HG02759 (cell line): ENCODE data around the gene DYSF.

ENCODE experiments used
- ATAC-seq: cut with Tn5 transposase; IDR thresholded peaks from one replicate; pipeline ENCODE4 v1.9.1; 2021; ENCODE audit warnings: mild to moderate bottlenecking, moderate library complexity; ENCODE audit not compliant: unreplicated experiment

The DYSF gene

DNA sequence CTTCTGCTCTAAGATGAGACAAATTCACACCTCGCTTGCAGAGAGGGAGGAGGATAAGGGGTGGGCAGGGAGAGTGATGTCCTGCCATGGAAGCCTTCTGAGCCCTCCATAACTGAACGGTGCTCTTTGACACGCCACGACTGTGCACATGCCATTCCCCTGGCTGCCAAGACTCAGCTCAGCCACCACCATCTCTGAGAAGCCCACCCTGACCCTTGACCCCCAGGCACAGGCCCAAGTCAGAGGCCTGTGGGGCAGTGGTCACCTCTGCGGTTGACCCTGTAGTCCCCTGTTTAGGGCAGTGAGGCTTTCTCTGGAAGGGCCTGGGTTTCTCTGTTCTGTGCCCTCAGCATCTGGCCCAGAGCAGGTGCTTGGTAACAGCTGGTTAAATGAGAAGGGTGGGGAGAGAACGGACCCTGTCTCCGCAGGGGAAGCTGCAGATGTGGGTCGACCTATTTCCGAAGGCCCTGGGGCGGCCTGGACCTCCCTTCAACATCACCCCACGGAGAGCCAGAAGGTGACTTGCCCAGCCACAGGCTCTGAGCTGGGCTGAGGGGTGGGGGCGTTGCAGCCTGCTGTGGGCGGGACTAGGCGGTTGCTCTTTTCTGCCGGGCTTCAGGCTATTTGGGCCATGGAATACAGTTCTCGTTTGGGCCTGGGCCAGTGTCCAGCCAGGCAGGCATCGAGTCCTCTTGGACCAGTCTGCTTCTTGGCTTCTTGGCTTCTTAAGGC is 215.1 kb downstream of the DYSF start:
- ATAC-seq: no peak

DNA sequence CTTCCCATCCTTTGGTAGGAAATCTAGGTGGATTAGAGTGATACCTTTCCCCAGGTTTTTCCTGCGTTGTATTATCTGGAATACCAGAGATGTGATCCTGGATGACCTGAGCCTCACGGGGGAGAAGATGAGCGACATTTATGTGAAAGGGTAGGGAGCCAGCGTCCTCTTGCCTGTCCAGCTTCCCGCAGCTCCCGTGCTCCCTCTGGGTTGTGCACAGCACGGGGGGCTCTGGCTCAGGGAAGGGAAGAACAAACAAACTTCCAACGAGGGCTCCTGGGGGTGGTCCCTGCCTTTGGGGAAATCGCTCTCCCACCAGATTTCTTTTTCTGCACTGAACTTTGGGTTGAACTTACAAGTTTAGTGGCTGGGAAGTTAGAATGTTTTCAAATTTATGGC is 215.7 kb downstream of the DYSF start:
- ATAC-seq: no peak

DNA sequence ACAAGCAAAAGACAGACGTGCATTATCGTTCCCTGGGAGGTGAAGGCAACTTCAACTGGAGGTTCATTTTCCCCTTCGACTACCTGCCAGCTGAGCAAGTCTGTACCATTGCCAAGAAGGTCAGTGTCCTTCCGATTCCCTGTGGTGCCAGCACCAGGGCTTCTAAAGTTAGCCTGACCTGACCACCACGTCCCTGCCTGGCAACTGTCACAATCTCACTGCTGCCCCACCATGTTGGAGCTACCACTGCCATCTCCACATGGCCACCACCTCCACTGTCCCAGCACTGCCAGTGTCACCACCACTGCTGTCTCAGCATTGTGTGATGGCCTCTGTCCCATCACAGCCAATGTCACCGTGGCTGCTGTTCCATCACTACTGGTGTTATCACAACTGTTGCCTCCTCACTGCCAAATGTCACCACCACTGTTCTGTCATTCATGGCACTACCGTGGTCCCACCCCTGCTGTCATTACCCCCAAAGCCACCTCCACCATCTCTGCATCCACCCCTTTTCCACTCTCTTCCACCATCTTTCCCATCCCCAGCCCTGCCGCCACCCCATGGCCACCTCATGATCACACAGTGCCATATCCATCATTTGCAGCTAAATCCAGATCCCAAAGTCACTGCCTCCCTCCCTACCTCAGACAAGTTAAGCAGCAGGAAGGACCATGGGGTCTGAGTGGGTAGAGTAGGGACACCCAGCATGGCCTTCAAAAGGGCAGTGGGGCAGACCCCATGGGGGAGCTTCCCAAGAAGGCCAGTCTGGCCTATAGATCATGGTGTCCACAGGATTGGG is 216.5 kb downstream of the DYSF start:
- no peak for ATAC-seq

DNA sequence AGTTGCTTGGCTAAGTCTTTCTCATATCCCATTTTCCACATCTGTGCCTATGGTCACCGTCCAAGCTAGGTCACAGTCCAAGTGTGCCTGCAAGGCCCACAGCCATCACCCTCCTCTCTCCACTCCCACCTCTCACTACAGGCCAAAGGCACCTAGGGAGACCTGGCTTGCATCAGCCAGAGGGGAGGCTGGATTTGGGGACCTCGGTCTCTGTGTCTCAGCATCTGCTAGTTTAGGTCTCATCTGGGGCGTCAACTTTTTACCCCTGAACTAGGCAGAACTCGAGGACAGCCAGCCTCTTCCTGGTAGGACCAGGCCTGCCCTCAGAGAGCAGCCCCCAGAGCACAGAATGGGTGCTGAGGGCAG is 217.1 kb downstream of the DYSF start:
- no peak for ATAC-seq

DNA sequence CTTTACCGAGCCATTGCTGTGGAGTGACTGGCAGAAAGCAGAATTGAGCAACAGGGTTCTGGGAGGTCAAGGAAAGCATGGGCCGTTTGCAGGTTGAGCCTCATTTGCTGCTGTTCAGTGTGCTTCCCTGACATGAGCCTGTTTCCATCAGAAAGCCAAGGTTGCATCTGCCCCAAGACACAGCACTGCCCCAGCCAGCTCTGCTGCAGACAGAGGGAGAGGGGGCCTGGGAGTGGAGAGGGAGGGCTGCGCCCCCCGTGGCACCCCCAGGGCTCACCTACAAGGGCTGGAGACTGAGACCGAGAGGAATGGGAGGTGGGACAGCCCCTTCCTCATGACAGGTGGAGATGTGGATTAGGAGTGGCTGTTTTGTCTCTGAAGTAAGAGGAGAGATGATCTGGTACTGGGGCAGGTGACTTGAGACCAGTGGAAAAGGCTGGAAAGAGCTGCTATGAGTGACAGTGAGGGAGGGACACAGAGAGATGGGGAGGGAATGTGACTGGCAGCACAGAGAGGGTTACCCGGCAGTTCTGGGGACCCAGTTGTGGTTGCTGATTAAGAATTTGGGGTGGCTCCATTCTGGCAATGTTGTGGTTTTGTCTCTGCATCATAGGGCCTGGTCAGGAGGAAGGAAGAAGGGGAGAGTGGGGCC is 218.0 kb downstream of the DYSF start:
- ATAC-seq: no peak

DNA sequence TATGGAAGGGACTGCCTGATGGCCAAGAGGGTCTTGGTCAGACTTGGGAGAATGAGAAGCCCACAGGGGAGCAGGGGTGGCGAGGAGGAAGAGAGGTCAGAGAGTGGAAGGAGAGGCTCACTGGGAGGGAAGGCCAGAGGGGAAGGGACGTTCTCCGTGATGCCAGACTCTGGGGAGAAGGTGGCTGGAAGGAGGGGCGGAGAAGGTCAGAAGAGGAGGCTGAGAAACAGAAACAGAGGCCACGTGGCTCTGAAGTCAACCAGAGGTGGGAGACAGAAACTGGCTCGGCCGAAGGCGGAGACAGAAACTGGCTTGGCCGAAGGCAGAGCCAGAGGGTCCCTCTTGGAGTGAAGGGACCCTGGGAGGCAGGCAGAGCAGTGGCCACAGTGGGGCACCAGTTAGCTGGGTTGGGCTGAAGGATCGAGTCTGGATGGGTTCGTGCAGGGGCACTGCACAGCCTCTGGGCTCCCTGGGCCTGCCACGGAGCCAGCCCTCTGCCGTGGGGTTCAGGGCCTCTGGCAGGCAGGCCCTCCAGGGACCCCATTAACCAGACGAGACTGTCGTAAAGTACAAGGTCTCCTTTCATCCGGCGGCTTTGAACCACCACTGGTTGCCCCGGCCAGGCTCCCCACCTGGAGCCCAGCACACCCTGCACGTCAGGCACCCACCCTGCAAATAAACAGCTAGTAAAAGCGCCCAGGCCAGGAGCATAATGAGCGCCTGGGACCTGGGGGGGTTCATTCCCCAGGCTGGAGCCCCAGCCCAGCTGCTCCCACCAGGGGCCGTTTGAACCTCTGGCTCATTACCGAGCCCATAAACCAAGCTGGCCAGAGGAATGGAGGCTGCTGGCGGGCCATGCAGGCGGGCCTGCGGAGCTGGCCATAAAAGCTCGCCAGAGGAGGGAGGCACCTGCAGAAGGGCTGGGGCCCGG is 218.8 kb downstream of the DYSF start:
- ATAC-seq: no peak

DNA sequence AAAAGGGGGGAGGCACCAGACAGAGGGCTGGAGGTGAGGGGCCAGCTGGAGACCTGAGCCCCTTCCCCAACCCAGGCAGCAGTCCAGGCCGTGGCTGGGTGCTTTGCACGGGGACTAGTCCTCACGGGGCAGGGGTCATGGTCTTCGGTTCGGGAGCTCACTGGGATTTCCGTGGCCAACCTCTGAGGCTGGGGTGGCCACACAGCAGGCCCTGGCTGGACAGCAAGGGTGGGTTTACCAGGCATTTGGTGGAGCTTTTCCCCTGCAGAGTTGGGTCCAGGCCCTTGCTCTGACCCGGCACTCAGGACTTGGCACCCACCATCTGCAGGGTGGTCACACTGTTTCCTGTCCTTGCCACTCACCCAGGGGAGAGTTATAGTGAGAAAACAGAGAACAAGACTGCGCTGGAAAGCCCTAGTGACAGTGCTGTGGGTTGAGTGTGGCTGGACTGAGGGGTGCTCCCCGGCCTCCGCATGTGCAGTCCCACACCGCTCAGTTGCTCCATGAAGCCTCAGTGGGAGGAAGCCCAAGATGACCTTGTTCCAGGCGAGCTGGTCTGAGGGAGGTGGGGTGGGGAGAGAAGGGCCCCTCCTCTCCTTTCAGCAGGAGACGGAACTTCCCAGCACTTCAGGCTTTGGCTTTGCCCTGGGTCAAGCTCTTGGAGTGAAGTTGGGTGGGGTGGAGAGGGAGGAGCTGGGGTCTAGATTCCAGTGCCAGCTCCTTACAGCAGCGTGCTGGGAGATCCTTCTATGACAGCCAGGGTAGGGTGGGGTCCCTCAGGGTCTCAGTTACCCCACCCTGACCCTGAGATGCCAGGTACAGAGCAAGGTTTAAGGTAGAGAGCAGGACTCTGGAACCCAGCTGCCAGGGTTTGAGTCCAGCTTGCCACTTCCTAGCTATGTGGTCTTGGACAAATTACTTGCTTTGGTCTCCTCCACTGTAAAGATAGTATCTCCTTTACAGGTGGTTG is 219.8 kb downstream of the DYSF start:
- ATAC-seq: no peak

DNA sequence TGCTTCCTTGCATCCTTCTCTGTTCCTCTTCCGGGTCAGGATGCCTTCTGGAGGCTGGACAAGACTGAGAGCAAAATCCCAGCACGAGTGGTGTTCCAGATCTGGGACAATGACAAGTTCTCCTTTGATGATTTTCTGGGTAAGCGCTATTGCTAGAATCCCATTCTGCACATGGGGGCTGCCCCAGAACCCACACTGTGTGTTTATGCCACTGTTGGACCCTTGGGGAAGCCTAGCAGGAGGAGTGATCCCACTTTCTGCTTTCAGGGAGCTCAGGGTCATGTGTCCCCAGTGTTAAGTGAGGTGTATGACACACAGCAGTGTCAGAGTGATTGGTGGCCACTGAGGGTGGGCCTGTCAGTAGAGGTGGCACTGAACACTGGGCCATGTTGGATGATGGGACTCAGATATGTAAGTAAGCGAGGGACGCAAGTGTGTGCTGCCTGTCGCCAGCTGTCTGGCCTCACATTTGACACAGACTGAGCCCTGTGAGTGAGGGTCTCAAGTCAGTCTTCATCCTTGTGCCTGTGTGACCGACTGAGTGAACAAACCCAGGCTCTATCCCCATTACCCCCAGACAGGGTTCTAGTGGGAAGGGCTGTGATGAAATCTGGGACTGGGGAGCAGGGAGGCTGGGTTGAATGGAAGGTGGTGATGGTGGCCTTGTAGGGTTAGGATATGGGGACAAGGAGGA is 220.9 kb downstream of the DYSF start:
- ATAC-seq: no peak

DNA sequence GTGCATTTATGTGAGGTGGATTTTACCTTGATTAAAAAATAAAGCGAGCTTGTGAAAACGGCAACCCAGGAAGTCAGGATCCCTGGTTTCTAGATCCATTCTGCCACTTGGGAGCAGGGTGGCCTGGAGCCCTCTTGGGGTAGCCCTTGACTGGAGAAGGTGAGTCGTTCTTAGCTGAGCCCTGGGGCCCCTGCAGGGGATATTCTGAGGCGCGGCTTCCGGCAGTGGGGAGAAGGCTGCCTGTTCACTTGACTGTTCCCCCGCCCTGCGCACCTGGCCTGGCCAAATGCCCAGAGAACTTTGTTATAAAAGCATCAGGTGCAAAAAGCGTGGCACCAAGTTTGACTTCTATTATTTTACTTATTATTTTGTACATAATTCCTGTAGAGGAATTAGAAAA is 221.9 kb downstream of the DYSF start:
- ATAC-seq: no peak

DNA sequence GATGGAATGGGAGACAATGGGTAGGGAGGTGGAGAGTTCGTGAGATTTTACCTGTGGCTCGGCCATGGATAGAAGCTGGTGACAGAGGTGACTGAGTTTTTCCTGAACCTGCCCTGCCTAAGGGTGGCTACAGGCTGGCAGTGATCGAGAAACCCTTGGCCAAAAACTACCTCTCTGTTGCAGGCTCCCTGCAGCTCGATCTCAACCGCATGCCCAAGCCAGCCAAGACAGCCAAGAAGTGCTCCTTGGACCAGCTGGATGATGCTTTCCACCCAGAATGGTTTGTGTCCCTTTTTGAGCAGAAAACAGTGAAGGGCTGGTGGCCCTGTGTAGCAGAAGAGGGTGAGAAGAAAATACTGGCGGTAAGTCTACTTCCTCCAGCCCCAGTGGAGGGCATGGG is 225.5 kb downstream of the DYSF start:
- ATAC-seq: no peak

DNA sequence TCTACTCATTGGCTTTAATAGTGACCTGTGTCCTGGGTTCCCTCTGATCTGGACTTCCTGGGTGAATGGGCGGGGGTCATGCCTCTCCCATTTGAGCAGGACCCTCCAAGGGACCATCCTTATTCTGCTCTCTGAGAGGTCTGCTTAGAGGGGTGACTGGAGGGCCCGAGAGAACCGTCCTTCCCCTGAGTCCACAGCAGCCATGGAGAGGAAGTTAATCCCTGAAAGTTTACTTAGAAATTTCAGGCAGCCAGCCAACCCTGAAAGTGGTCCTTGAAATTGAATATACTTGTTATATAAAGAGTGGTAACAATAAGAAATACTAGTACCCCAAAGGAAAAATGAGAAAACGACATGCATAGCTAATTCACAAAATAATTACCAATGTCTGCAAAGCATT is 226.1 kb downstream of the DYSF start:
- no peak for ATAC-seq

DNA sequence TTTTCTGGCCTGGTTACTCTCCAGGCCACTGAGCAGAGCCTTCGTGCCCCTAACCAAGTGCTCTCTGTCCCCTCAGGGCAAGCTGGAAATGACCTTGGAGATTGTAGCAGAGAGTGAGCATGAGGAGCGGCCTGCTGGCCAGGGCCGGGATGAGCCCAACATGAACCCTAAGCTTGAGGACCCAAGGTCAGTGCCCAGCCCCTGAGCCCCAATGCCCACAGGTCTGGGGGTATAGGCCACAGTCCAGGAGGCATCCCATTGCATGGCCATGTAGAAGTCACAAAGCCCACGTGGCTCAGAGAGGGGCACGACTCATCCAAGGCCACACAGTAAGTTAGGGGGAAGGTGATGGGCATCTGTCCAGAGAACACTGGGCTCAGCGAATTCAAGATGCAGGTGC is 227.6 kb downstream of the DYSF start:
- ATAC-seq: no peak

DNA sequence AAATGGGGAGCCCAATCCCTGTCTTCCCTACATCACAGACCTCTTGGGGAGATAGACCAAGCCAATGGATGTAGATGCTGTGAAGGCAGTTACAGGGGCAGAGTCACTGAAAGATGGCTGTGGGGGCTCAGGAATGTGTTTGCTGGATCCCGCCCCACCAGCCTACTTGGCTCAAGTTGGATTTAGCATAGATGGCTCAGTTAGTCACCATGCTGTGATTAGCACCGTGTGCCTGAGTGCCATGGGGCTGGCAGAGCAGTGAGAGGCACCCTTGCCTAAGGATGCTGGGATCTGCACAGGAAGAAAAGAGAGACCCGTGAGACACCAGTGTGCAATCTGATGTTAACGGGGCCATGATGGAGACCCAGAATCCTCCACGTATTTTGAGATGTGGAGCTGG is 228.3 kb downstream of the DYSF start:
- ATAC-seq: no peak

DNA sequence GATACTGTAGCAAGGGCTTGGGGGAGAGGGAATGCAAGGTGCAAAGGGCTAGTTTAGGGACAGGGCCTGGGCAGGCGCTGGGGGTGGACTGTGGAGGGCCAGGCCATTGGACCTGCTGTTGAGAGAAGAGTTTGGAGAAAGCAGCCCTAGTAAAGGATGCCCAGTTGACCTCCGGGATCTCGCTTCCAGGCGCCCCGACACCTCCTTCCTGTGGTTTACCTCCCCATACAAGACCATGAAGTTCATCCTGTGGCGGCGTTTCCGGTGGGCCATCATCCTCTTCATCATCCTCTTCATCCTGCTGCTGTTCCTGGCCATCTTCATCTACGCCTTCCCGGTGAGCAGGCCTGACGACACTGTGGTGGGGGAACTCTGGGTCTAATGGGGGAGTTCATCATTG is 229.0 kb downstream of the DYSF start:
- no peak for ATAC-seq

DNA sequence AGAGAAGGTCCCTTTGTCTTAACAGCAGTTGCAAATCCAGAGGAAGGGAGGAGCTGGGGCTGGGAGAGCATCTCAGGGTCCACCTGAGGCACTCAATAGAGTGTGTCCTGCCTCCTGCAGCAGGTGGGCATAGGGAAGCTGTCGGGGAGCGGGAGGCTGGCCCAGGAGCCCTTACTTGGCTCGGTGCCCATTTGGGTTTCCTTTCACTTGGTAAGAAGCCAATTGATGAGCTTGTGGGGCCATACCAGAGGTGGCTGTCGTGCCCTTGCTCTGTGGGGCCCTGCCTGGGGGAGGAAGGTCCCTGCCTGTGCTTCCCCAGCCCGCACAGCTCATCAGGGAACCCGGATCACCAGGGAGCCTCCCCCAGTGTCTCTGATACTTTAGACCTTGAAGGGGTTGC is 229.7 kb downstream of the DYSF start:
- ATAC-seq: no peak

DNA sequence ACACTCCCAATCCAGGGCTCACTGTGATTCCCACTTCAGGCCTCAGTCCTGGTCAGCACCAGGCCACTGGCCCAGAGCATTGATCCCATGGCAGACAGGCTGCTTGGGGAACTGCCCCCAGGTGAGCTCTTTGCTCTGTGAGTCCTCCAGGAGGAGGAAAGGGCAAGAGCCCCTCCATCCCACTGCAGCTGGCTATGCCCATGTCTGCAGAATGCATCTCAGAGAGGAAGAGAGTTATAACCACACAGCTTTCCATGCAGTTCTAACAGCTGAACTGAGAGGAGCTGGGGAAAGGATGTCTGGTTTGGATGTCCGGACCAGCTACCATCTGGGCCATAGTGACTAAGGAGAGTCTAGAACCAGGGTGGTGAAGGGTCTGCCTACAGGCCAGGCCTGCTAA is 230.3 kb downstream of the DYSF start:
- no peak for ATAC-seq

DNA sequence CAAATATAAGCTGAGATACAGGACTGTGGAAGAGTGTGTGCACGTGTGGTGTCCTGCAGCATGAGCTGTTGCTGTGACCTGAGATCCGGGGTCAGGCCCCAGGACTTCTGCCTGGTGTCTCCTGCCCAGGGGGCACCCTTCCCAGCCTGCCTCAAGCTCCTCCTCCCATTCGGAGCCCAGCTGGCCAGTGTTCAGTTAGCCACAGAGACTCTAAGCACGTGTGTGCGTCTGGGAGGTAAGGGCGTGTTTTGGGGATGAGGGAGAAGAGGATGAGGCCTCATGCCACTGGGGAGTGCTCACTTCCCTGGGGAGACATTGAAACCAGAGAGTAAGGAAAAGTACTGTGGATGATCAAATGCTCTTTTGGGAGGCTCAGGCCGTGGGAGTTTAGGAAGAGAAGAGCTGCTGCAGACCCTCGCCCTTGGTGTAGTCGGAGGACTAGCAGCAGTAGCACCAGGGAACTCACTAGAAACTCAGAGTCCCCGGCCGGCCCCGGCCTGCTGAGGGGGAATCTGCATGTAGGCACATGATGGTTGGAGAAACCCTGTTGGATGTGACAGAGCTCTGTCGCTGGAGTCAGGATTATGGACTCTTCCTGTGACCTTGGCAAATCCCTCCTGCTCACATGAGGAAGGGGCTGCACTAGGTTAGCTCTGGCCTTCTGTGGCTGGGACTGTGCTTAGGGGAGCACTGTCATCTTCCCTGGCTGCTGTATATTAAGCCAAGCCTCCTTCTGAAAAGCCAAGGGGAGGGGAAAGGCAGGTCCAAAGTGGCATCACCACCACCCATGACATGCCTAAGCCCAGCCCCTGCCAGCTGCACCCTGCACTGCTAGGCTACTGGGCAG is 231.1 kb downstream of the DYSF start:
- ATAC-seq: no peak

DNA sequence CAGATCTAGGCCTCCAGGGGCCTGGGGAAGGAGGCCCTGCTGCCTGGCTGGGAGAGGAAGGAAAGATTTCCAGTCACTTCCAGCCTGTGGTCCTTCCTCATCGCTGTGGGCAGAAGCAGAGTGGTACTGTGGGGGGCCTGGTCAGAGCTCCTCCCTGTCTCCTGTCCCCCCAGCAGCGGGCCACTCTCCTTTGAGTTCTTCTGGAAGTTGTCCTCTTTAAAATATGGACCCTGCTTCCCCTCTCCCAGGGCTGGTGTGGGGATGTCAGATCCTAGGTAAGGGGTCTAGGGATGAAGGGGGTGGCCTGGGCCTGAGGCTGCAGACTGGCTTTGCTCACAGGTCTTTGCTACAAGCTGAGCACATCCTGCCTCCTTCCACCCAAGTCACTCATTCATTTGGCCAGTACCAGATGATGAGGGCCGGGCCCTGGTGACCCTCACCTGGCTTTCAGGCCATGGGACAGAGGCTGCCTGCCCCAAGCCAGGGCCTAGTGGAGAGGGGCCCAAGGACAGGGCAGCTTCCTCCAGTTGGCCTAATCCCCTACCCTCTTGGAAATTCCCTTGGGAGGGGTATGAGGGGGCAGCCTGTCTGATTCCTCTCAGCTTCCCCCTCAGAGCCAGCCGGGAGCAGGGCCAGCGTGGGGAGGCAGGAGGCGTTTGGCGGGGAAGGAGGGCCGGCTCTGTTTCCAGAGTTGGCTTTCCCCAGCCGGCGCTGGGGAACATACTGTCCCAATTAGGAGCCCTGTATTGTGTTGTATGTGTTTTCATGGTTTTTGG is 231.9 kb downstream of the DYSF start:
- no peak for ATAC-seq
